ENCODE data around the gene COA8.
"Not testable (repeated sequence)": the region's sequence is repeated elsewhere in the genome, so short reads cannot be mapped to it uniquely, and the experiment has no call there.

The COA8 gene, protein sequence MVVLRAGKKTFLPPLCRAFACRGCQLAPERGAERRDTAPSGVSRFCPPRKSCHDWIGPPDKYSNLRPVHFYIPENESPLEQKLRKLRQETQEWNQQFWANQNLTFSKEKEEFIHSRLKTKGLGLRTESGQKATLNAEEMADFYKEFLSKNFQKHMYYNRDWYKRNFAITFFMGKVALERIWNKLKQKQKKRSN

GRCh38 chr14:103562429-103563225 lies at the start of gene COA8, which contains the start of gene BAG5:
COA8 (plus strand) TSS chr14:103562960; CDS start chr14:103563002, 42 bp downstream.
BAG5 (minus strand) TSS chr14:103562657; CDS start chr14:103561164, 1,493 bp downstream.
- peak; percentile 85 for DNase-seq

GRCh38 chr14:103514596-103515421 lies 48.0 kb upstream of the COA8 start:
- DNase-seq: no peak

GRCh38 chr14:103516426-103517173 lies 46.2 kb upstream of the COA8 start:
- DNase-seq: no peak

- DNase-seq: no peak
Observed at GRCh38 chr14:103517174-103517566, 45.6 kb upstream of the COA8 start.

DNA sequence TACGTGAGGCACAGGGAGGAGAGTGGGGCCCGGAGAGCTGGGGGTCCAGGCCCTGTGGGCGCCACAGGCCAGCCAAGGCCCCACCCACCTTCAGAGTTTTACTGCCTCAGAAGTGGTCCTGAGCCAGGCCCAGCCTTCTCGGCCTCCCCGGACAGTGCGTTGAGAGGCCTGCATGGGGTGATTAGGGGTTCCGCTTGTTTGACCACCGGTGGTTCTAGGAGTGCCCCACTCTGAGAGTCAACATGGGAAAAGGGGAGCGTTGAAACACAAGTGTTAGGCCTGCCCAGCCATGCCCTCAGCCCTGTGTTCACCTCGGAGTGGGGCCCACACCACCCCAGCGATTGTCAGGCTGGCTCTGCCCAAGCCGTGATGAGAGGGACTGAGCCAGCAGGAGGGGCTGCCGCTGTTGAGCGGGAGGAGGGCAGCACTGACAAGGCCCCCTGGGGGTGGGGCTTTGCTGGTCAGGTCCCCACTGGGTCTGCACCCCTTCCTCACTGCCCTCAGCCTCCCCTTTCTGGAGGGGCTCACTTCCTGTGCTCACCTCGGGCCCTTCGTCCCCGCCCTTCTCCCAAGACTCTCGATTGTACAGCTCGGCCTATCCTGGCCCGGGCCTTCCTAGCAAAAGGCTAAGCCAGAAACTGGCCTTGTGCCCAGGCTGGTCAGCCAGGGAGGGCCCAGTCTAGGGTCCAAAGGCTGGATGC lies 44.9 kb upstream of the COA8 start:
- DNase-seq: no peak

- peak; percentile 54 for DNase-seq
Observed at GRCh38 chr14:103518422-103519042, 44.2 kb upstream of the COA8 start.

DNA sequence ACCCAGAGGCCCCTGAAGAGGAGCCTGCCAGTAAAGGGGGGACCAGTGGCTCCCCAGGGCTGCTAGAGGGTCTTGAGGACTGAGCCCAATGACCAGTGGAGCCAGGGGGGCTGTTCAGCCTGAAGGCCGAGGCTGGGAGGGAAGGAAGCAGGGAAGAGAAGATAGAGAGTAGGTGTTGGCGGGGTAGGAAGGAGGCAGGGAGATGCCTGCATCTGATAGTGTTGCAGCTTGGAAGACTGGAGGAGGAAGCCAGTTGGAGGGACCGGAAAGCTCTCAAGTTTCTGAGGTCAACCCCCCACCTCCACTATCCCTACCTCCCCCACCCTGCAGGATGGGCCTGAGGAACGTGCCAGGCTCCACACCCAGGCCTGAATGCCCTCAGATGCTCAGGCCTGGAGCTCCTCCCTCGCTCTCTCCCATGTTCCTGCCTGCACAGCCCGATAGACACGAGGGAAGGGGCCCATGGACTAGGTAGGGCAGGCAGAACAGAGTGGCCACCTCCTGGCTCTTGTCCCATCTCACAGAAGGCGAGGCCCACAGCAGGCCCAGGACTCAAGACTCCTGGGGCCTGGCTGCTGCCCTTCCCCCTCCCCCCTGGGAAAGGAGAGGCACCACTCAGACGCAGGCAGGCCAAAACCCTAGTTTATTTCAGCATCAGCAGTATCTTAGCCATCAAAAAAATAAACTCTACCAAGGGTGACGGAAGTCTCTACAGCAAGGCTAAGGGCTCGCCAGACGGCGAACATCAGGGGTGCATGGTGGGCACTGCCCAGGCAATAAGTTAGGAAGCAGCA lies 43.5 kb upstream of the COA8 start:
- no peak for DNase-seq

DNA sequence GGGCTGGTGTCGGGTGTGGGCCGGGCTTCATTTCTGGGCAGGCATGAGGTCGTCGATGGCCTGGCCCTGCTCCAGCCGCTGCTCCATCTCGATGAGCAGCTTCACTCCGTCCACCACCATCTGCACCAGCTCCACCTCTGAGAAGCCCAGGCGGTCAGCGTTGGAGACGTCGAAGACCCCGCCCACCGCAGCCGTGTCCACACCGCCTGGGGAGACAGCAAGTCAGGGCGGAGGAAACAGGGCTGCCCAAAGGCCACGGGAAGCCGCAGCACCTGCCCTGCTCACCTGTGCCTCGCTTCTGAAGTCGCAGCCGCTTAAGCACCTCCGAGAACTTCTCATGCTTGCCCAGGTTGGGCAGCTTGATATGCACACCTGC lies 42.9 kb upstream of the COA8 start:
- no peak for DNase-seq

DNA sequence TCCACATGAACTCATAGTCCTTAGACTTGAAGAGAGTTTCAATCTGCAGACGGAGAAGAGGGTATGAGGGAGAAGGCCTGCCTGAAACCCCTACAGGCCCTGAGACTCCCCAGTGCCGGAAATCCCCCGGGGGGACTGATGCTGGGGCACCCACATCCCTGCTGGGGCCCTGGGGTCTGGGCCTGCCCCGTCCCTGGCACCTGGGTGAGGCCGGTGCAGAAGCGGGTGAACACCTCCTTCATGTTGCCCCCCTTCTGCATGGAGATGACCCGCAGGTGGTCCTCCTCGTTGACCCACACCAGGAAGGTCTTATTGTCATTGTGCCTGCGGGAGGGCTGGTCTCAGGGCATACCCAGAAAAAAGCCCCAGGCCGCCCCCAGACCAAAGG lies 42.5 kb upstream of the COA8 start:
- no peak for DNase-seq

DNA sequence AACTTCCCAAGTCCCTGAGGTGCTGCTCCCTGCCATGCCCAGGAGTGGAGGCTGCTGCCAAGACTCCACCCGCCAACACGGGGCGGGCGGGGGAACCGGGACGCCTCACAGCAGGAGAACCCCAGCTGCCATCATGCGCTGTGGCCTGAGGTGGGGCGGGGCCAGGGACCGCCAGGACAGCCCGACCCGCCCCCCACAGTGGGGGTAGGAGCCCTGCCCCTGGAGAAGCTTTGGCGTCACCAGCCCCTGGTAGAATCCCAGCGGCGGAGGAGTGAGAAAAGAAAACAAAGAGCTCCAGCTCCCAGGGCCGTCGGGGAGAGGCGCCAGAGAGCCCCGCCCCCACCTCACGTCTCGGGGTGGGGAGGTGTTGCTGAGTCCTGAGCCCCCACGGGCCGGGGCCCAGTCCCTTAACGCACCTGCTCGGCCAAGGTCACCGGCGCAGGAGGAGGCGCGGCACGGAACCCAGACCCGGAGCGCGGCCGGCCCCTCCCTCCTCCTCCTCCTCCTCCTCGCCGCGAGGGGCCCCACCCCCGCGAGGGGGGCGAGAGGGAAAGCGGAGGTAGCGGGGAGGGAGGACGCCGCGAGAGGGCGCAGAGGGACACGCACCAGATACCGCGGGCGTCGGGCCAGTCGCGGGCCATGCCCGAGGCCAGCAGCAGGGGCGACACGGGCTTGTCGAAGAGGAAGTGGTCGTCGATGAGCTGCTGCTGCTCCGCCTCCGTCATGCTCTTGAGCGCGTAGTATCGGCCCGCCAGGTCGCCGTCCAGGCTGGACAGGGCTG lies 41.9 kb upstream of the COA8 start:
- peak; percentile 83 for DNase-seq

- DNase-seq: peak; percentile 31
Observed at GRCh38 chr14:103521438-103521950, 41.3 kb upstream of the COA8 start.

DNA sequence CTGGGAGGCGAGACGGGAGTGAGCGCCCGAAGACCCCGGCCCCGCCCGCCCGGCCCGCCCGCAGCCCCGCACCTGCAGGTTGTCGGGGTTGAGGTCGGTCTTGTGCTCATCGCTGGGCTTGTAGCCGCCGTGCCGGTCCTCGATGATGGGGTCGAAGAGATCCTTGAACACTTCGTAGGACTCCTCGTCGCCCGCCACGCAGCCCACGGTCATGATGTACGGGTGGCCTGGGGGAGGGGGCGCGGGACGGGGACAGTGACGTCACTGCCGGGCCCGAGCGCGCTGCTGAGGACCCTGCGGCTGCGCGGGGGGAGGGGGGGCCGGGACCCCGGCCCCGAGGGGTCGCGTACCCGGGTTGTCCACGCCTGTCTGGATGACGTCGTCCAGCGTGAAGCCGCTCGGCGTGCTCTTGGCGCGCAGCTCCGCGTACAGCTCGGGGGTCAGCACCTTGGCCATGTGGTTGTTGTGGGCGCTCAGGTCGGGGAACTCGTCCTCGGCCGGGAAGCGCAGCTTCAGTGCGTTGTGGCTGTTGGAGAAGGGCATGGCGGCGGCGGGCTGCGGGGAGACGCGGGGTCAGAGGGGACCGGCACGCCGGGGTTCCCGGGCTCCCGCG lies 40.7 kb upstream of the COA8 start:
- DNase-seq: peak; percentile 26

- peak; percentile 75 for DNase-seq
Observed at GRCh38 chr14:103522649-103523574, 39.8 kb upstream of the COA8 start, which contains the start of gene CKB. CKB (minus strand) TSS chr14:103522830; CDS start chr14:103522493, 337 bp downstream.

DNA sequence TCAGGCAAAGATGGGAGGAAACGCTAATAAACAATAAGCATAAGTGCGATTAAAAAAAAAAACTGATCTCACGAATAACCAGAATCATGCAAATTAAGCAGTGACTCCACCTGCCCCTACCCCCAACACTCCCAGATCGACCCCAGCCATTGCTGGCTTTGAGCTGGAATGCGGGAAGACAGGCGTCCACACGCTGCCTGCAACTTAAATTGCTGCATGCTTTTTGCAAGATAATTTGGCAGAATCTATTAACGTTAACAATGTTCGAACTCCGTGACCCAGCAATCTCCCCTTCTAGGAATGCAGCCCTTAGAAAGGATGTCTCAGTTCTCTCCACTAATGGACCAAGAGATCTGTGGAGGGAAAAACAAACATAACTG lies 39.2 kb upstream of the COA8 start:
- no peak for DNase-seq

GRCh38 chr14:103524002-103524935 lies 38.5 kb upstream of the COA8 start:
- no peak for DNase-seq

DNA sequence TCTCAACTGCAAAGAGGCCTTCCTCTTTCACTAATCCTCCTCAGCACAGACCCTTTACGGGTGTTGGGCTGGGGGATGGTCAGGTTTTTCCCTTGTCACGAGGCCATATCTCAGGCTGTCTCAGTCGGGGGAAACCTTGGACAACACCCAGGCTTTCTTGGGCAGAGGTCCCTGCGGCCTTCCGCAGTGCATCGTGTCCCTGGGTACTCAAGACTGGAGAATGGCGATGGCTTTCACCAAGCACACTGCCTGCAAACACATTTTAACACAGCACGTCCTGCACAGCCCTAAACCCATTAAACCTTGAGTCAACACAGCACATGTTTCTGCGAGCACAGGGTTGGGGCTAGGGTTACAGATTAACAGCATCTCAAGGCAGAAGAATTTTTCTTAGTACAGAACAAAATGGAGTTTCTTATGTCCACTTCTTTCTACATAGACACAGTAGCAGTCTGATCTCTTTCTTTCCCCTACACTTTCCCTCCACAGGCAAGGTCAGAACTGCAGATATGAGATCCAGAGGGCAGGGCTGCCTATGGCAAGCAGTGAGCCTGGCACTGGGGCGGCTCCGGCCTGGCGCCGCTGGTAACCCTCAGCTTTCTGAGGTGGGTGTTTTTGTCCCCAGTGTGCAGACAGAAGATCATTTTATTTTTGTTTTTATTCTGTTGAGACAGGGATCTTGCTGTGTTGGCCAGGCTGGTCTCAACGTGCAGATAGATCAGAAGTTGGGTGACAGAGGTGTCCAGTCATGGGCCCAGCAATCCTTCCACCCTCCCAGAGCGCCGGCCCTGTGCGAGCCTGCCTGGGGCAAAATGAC lies 37.1 kb upstream of the COA8 start:
- not testable (repeated sequence) for DNase-seq
